ENCODE data around the gene MYO1C. TPM values are rescaled to one million over a fixed set of nuclear protein-coding genes. Genes with fewer than 3 reads are reported as not detected.

MYO1C gene
- total and polyA plus RNA-seq, 9 of the 15 experiments (the other 6 are each of a cell fraction or from before 2014, with no cell fraction given), result 0.46 to 32.5 (median 11.6) TPM

DNA sequence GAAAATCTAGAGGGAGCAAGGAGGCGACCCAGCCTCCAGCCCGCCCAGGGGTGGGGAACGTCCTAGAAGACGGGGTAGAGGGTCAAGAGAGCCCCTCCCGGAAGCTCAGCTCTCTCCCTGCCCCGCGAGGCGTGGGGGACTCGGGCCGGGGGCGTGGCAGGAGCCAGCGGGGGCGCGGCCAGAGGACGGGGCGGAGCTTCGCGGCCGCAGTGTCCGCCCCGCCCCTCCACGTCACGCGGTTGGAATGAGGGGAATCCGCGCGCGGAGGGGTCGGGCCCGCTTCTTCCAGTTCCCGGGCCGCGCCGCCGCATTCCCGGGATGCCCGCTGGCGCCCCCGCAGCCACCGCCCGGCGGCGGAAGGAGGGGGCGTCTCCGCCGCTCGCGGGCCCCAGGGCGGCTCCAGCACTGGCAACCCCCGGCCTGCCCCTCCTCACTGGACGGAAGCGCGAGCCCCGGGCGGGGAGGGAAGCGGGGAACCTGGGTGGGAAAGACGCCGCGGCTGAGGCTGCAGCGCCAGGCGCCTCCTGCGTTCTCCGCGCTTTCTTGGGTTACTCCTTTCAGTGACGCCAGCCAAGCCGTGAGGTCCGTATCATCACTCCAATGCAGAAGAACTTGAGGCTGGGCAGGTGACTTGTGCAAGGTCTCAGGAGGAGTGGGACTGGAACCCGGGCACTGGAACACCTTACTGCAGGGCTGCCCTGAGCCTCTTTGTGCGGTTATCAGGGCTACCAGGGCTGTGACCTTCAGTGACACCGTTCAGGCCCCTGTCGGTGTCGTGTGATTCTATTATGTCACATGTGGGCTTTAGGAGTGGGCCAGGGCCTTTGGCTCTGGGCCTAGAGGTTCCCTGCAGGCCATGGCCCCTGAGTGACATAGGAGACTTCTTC is 4.3 kb downstream of the MYO1C start:
- Histone ChIP-seq H3K9me1 (ENCODE audit: control insufficient read depth, insufficient read depth, low read length) (no peaks in the 10 kb centered on the region), H3K9me3 (replicated peaks; ENCODE audit: control insufficient read depth, insufficient read depth, low read depth, low read length) (no peaks in the 10 kb centered on the region), H3K4me1 (replicated peaks in 1 of 2; ENCODE audit: control insufficient read depth in 2 of 2, insufficient read depth in 2 of 2, low read length in 2 of 2) (peaks cover 13 to 83% of the 10 kb centered on the region in 2 experiments; a peak in 4 of 5 replicates), H3K4me3 (peak overlapping the region; percentile 46), H4K20me1 (replicated peaks; ENCODE audit: control insufficient read depth, insufficient read depth, low read length) (no peaks in the 10 kb centered on the region), H3K4me2 (ENCODE audit: insufficient read depth, low read length) (peak overlapping the region; percentile 81), H3K36me3 (ENCODE audit: control insufficient read depth, insufficient read depth, low read length) (peaks cover 4% of the 10 kb centered on the region; the same call in 1 of the 3 replicates), H3K27me3 (ENCODE audit: control insufficient read depth in 2 of 2, insufficient read depth in 2 of 2, low read length in 2 of 2) (no peaks in the 10 kb centered on the region), H3K9ac (ENCODE audit: insufficient read depth in 1 of 2, low read depth in 2 of 2, low read length in 2 of 2) (peak overlapping the region; percentile 55 to 83), H3K27ac (ENCODE audit: extremely low read depth, low read depth, low read length) (peak overlapping the region; percentile 72; the same call in 2 of the 3 replicates), H2AFZ (ENCODE audit: low read depth, low read length) (peak overlapping the region; percentile 55), H3K79me2 (ENCODE audit: control insufficient read depth, insufficient read depth, low read length) (peaks cover 22% of the 10 kb centered on the region)
- ChIA-PET CTCF (ENCODE audit: low intra/inter-chr PET ratio) (interaction anchor here (1.1 kb wide), 1 partner anchor 123 kb away, joined by 3 read pairs; no protein-coding TSS in a partner anchor), POLR2A (interaction anchor here (0.6 to 1.4 kb wide), 7 partner anchors 10 to 145 kb away, joined by 3 to 5 read pairs (median 3); partner anchors contain the start of gene INPP5K)
- WGBS (ENCODE audit: insufficient coverage, low coverage, missing lambda C conversion rate), result 2% methylated on average over 28 of the region's 72 CpGs
- ATAC-seq (peak; percentile 63), FAIRE-seq (peak; percentile 74), DNase-seq (ENCODE audit: extremely low read depth in 1 of 4, low spot score in 3 of 4) (peak; percentile 67 to 78 (median 72))
- BruUV-seq (replicated peaks), result no TSS peak
- in situ Hi-C loops (cut with MboI), result no loop called here
- intact Hi-C loops (cut with micrococcal nuclease), result loop anchor here (2.0 kb wide), 1 partner anchor 29 kb away; the partner anchor contains the start of gene INPP5K
- 0 out of 4 replicates have a peak, but pooled peaks of 1 of the 2 experiments have one; percentile 12 for TF ChIP-seq HDAC1 (IDR thresholded peaks at IDR 0.05)
- no peak for TF ChIP-seq NR3C1 (CRISPR knock-in tag; IDR thresholded peaks at IDR 0.05)
- peak; percentile 13 to 16; a peak in 1 of 4 replicates for TF ChIP-seq NRF1 (conservative IDR thresholded peaks at IDR 0.05 in 1 of 2, IDR thresholded peaks at IDR 0.05 in 1 of 2)
- no peak for TF ChIP-seq MCM7 (IDR thresholded peaks at IDR 0.05)
- TF ChIP-seq PPARD (CRISPR knock-in tag; IDR thresholded peaks at IDR 0.05), result no peak
- no peak for TF ChIP-seq CREB1 (IDR thresholded peaks at IDR 0.05)
- peak; percentile 52; the same call in 1 of the 2 replicates for TF ChIP-seq CREB1 (CRISPR knock-in tag; IDR thresholded peaks at IDR 0.05)
- no peak for TF ChIP-seq ETS2 (tag; IDR thresholded peaks at IDR 0.05; ENCODE audit: borderline replicate concordance, poor library complexity, severe bottlenecking)
- TF ChIP-seq FOSL1 (tag; conservative IDR thresholded peaks at IDR 0.05), result peak; percentile 38; the same call in 1 of the 2 replicates
- TF ChIP-seq CBFA2T3 (IDR thresholded peaks at IDR 0.05), result peak; percentile 73
- no peak for TF ChIP-seq XRCC4 (IDR thresholded peaks at IDR 0.05; ENCODE audit: extremely low read depth, insufficient read depth, insufficient read length)
- no peak for TF ChIP-seq ZNF507 (tag; conservative IDR thresholded peaks at IDR 0.05)
- TF ChIP-seq ATF3 (IDR thresholded peaks at IDR 0.05), result no peak
- no peak for TF ChIP-seq ATF3 (CRISPR knock-in tag; conservative IDR thresholded peaks at IDR 0.05)
- no peak for TF ChIP-seq ATF1 (CRISPR knock-in tag; IDR thresholded peaks at IDR 0.05)
- TF ChIP-seq ATF1 (tag; IDR thresholded peaks at IDR 0.05), result peak; percentile 83
- TF ChIP-seq EGR1 (conservative IDR thresholded peaks at IDR 0.05), result peak; percentile 25; the same call in 1 of the 2 replicates
- peak; percentile 59; the same call in 1 of the 2 replicates for TF ChIP-seq BHLHE40 (IDR thresholded peaks at IDR 0.05; ENCODE audit: low read length)
- TF ChIP-seq ELF1 (tag; IDR thresholded peaks at IDR 0.05), result no peak
- TF ChIP-seq TCFL5 (CRISPR knock-in tag; conservative IDR thresholded peaks at IDR 0.05), result no peak
- TF ChIP-seq MYBL2 (IDR thresholded peaks at IDR 0.05; ENCODE audit: low read depth), result no peak
- TF ChIP-seq MYBL2 (CRISPR knock-in tag; IDR thresholded peaks at IDR 0.05; ENCODE audit: borderline replicate concordance), result no peak
- peak; percentile 65; the same call in 1 of the 2 replicates for TF ChIP-seq FOXP1 (CRISPR knock-in tag; IDR thresholded peaks at IDR 0.05)
